Activated naive CD8-positive, alpha-beta T cell treated with anti-CD3 and anti-CD28 coated beads, Interleukin-2, amount 50 U/mL, for 16 hours (primary cell): ENCODE data around the gene PBX3.
"Not testable (repeated sequence)": the region's sequence is repeated elsewhere in the genome, so short reads cannot be mapped to it uniquely, and the experiment has no call there.

ENCODE experiments used
- DNase-seq: peaks from one replicate; pipeline ENCODE4 v3.0.0-alpha.2; 2020; ENCODE audit warnings: low read depth, low spot score

Gene PBX3

DNA sequence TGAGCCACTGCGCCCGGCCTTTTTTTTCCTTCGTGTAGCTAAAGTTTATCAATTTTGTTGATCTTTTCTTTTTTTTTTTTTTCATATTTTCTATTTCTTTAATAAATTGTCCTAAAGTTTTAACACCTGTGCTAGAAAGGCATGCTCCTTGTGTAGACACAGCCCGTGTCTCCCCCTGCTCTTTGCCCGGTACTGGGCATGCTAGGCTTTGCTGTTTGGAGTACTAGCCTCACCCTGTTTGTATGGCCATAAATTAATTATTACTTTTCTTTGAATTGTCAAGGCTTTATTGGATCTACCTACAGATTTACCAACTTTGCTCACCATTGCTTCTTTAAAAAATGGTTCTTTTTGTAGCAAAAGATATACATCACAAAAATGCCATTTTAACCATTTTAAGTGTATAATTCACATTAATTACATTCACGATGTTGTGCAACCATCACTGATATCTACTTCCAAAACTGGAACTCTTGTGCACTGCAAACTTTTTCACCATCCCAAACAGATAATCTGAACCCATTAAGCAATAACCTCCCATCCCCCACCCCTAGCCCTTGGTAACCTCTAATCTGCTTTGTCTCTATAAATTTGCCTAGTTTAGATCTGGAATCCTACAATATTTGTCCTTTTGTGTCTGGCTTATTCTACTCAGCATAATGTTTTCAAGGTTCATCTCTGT is 31.5 kb downstream of the PBX3 start:
- not testable (repeated sequence) for DNase-seq

- not testable (repeated sequence) for DNase-seq
Observed at GRCh38 chr9:125779220-125779565, 32.0 kb downstream of the PBX3 start.

GRCh38 chr9:125782718-125783117 is 35.5 kb downstream of the PBX3 start:
- DNase-seq: no peak

DNA sequence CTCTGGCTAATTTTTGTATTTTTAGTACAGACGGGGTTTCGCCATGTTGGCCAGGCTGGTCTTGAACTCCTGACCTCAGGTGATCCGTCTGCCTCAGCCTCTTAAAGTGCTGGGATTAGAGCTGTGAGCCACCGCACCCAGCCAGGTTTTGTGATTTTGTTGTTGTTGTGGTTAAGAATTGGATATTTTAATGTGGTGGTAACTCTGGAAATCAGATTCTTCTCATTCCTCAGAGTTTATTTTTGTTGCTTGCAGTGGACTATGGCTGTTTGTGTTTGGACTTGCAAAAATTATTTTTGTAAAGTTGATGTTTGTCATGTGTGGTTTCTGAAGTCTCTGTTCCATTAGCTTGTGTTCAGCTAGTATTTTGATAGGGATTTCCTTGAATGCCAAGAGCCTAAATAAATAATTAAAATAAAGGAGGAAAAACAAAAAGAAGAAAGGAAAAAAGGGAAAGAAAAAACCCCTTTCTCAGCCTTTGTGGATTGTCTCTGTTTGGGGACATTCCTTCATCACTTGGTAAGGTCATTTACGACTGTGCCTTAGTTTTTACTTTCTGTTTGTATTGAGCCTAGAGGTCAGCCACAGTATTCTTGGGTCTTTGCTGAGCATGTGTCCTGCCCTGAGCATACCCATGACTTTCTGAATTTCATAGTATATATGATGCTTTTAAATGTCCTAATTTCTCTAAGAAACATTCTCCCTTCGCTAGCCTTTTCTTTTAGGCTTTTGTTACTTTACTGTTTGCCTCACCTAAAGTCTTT is 37.3 kb downstream of the PBX3 start:
- DNase-seq: no peak

DNA sequence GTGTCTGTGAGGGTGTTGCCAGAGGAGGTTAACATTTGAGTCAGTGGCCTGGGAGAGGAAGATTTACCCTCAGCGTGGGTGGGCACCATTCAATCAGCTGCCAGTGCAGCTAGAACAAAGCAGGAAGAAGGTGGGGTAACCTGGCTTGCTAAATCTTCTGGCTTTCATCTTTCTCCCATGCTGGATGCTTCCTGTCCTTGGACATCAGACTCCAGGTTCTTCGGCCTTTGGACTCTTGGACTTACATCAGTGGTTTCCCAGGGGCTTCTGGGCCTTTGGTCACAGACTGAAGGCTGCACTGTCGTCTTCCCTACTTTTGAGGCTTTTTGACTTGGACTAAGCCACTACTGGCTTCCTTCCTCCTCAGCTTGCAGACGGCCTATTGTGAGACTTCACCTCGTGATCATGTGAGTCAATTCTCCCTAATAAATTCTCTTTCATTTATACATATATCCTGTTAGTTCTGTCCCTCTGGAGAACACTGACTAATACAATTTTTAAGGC is 38.1 kb downstream of the PBX3 start:
- DNase-seq: no peak

DNA sequence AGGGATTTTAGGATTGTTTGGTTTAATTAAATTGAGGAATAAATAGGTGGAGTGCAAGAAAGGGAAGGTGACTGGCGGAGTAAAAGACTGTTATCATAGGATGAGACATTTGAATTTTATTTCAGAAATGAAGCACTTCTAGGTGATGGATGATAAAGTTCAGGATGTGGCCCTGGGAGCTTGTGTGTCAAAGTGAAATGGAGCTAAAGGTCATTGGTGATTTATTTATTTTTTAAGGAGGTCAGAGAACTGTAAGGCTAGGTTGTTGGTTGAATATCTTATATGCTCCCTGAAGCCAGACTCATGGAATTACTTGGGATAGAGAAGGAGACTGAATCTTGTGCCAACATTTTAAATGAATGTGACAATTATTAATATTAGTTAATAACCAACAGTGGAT is 40.5 kb downstream of the PBX3 start:
- no peak for DNase-seq

DNA sequence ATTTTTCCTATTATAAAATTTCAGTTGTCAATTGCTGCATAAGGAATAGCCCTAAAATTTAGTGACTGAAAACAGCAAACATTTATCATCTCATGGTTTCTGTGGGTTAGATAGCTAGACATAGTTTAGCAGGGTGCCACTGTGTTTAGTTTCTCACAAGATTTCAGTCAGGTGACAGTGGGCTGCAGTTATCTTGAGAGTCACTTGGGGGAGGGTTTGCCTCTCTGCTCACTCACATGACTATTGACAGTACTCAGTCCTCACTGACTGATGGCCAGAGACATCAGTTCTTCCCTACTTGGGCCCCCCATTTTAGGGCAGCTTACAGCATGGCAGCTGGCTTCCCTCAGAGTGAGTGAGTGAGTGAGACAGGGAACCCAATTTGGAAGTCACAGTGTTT is 42.0 kb downstream of the PBX3 start:
- DNase-seq: no peak

DNA sequence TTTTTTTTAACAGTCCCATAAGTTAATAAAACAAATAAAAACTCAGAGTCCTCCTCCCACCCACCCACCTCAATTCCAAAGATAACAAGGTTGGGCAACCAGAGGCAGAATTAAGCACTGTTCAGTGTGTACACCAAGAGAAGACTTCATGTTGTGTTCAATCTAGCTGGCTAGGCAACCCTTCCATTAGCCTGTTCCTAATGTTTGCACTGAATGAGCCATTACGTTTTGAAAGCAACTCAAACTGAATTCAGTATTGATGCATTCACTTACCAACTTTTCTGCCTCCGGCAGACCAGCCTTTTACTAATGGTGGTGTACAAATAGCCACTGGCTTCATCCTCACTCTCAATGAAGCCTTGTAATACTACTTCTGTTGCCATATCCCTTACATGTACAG is 47.5 kb downstream of the PBX3 start:
- DNase-seq: no peak

GRCh38 chr9:125795970-125796596 is 48.9 kb downstream of the PBX3 start:
- no peak for DNase-seq

GRCh38 chr9:125797930-125798329 is 50.8 kb downstream of the PBX3 start:
- DNase-seq: no peak

DNA sequence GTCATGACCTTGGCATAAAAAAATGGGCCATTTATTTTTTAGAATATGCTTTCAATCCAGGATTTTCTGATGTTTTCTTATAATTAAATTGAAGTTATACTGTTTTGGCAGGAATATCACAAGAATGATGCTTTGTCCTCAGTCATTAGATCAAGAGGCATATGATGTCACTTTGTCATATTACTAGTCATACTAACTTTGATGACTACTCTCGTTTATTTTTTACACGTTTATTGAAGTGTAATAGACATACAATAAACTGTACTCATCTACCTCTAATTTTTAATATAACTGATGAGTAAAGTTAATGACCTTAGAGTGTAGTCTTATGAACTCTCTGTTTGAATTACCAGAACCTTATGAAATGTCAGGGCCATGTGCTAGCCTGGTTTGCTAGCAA is 56.4 kb downstream of the PBX3 start:
- DNase-seq: no peak

GRCh38 chr9:125805057-125805456 is 57.9 kb downstream of the PBX3 start:
- DNase-seq: no peak

DNA sequence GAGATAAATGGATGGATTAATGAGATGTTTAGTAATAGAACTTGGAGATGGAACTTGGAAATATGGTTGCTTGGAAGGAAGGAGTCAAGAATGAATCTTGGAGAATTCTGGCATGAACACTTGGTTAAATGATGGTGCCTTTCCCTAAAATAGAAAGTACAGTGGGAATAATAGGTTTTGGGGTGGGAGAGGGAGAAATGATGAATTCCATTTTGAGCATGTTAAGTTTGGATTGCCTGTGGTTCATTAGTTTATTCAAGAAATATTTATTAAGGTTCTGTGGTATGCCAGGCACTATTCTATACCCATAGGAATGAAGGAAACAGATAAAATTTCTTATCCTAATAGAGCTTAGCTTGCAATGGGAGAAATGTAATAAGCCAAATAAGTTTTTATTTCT is 58.4 kb downstream of the PBX3 start:
- DNase-seq: no peak

DNA sequence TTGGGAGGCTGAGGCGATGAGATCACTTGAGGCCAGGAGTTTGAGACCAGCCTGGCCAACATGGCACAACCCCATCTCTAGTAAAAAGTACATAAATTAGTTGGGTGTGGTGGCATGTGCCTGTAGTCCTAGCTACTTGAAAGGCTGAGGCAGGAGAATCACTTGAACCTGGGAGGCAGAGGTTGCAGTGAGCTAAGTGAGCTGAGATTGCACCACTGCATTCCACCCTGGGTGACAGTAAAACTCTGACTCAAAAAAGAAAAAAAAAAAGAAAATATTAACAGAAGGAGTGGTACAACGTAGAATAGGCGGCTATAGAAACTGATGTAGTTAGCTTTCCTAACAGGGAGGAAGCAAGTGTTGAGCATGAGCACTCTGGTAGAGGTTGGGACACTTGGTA is 59.9 kb downstream of the PBX3 start:
- DNase-seq: no peak

DNA sequence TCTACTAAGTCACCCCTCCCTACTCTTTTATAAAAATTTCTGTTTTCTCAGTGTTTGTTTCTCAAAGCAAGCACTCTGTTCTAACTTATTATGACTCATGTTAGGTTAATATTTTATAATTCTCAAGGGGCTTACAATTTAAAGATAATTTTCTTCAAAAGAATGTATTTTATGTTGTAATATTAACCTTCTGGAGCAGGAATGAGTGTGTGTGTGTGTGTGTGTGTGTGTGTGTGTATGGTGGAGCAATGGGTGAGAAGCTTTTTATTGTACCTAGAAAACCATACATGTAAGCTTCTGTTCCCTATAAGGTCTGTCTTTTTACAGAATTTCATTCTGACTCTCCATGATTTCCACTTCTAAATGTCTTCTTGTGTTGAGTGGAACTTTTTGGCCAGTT is 63.0 kb downstream of the PBX3 start:
- no peak for DNase-seq

DNA sequence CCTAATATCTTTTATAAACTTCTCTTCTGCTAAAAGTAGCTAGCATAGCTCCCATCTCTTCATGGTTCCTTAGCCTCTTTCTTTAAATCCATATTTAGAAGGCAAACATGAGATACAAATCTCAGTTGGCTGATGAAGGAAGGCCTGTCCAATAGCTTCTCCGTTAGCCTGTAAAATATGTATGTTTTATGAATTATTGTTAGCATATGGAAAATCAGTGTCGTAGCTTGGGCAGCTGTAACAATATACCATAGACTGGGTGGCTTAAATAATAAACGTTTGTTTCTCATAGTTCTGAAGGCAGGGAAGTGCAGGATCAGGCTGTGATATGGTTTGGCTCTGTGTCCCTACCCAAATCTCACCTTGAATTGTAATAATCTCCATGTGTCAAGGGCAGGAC is 63.8 kb downstream of the PBX3 start:
- DNase-seq: no peak

- DNase-seq: no peak
Observed at GRCh38 chr9:125812403-125812802, 65.2 kb downstream of the PBX3 start.

GRCh38 chr9:125815568-125815967 is 68.4 kb downstream of the PBX3 start:
- no peak for DNase-seq

GRCh38 chr9:125816321-125816720 is 69.1 kb downstream of the PBX3 start:
- no peak for DNase-seq

DNA sequence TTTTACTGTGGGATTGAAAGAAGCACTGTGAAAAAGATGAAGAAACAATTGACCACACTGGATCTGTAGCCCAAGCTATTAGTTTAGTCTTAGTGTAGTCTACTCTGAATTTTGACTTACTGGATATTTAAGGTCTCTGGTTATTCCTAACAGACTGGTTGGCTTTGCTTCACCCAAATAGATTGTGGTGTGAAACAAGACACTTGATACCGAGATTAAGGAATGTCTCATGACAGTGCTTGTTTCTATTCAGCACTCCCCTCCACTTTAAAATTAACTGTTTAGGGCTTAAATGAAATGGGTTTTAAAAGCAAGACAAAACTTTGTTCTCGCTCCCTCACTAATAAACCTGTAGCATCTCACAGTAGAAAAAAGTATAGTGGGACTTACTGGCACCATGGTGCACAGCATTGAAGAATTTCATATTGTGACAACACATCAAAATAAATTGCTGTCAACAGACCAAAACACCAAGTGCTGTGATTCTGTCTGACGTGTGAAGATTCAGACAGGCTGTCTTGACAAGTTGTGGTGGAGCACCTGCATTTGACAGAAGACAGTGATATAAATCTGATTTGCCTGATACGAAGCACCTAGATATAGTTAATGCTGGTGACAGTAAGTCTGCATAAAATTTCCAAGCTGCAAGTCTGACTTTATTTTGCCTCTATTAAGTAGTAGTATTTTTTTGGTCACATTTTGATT is 73.1 kb downstream of the PBX3 start:
- no peak for DNase-seq

DNA sequence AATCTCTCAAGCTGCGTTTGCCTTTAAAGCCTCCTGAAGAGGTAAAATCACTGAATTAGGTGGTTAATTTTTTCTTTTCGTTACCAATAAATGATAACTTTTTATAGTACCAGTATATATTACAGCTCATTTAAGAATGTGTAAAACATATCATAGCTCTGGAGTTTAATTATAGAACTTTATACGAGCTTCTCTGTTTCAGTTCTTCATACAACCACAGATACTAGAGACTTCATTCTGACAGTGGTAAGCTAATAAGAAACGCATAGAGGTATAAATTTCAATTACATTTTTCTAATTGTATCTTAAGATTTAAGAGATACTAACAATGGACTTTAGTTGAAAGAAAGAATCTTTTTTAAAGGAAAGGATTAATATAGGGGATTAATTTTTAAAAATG is 73.9 kb downstream of the PBX3 start:
- no peak for DNase-seq

- DNase-seq: no peak
Observed at GRCh38 chr9:125822160-125822559, 75.0 kb downstream of the PBX3 start.
